ENCODE measurements around the gene OR3A2.
"Not testable (repeated sequence)": the region's sequence is repeated elsewhere in the genome, so short reads cannot be mapped to it uniquely, and the experiment has no call there.

Gene OR3A2

GRCh38 chr17:3415610-3416009 lies 29.5 kb upstream of the OR3A2 start:
- no peaks in the 10 kb centered on the region for H3F3A ChIP-seq (ENCODE audit: insufficient read depth)
- no peaks in the 10 kb centered on the region for H4K20me1 ChIP-seq (ENCODE audit: low read depth, low read length)
- H3K36me3 ChIP-seq (ENCODE audit: low read length): no peaks in the 10 kb centered on the region
- no peaks in the 10 kb centered on the region for H3K9me2 ChIP-seq (replicated peaks; ENCODE audit: insufficient read depth, low read length)
- H3K27ac ChIP-seq (ENCODE audit: low read depth, low read length): no peak overlapping the region
- no peak overlapping the region for H3K4me2 ChIP-seq (ENCODE audit: low read depth, low read length, poor library complexity, severe bottlenecking)
- no peaks in the 10 kb centered on the region for H3K9me3 ChIP-seq (ENCODE audit: insufficient read depth, low read length)
- no peak overlapping the region for H3K9ac ChIP-seq (ENCODE audit: low read length)
- H2AFZ ChIP-seq (ENCODE audit: low read depth, low read length, severe bottlenecking): no peak overlapping the region
- H3K79me2 ChIP-seq (ENCODE audit: insufficient read depth, low read length): no peaks in the 10 kb centered on the region
- no peak for TF ChIP-seq EZH2phosphoT487 (conservative IDR thresholded peaks at IDR 0.05; ENCODE audit: low read length)
- TF ChIP-seq, protein P1, sequence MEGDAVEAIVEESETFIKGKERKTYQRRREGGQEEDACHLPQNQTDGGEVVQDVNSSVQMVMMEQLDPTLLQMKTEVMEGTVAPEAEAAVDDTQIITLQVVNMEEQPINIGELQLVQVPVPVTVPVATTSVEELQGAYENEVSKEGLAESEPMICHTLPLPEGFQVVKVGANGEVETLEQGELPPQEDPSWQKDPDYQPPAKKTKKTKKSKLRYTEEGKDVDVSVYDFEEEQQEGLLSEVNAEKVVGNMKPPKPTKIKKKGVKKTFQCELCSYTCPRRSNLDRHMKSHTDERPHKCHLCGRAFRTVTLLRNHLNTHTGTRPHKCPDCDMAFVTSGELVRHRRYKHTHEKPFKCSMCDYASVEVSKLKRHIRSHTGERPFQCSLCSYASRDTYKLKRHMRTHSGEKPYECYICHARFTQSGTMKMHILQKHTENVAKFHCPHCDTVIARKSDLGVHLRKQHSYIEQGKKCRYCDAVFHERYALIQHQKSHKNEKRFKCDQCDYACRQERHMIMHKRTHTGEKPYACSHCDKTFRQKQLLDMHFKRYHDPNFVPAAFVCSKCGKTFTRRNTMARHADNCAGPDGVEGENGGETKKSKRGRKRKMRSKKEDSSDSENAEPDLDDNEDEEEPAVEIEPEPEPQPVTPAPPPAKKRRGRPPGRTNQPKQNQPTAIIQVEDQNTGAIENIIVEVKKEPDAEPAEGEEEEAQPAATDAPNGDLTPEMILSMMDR (IDR thresholded peaks at IDR 0.05; ENCODE audit: insufficient read depth, low read length, poor library complexity, severe bottlenecking): no peak
- no peaks in the 10 kb centered on the region for H3K27me3 ChIP-seq (ENCODE audit: low read length)
- H3K4me3 ChIP-seq (ENCODE audit: insufficient read depth, low read length, poor library complexity, severe bottlenecking): no peak overlapping the region

DNA sequence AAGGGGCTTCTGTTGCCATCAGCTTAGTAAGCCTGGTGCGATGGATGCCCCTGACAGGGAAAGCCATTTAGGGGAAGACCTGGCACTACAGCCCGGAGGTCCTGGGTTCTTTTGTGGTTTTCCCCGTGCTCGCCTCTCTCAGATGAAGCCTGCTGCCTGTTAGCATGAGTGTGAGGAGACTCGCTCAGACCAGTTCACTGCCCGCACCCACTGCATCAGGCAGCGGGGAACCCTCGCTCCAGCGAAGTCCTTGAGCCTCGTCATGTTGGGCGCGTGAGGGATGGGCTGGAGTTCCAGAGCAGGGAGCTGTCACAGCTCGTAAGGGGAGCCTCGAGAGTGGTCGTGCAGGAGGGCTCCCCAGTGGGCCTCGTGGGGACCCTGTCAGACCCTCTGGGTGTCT lies 26.1 kb upstream of the OR3A2 start:
- H3F3A ChIP-seq (ENCODE audit: insufficient read depth); H3K79me2 ChIP-seq (ENCODE audit: insufficient read depth, low read length); H3K27me3 ChIP-seq (ENCODE audit: low read length); H2AFZ ChIP-seq (ENCODE audit: low read depth, low read length, severe bottlenecking); H3K9me2 ChIP-seq (replicated peaks; ENCODE audit: insufficient read depth, low read length); H3K4me3 ChIP-seq (ENCODE audit: insufficient read depth, low read length, poor library complexity, severe bottlenecking); H3K9me3 ChIP-seq (ENCODE audit: insufficient read depth, low read length); H3K9ac ChIP-seq (ENCODE audit: low read length); H3K4me2 ChIP-seq (ENCODE audit: low read depth, low read length, poor library complexity, severe bottlenecking); H3K27ac ChIP-seq (ENCODE audit: low read depth, low read length); H4K20me1 ChIP-seq (ENCODE audit: low read depth, low read length); H3K36me3 ChIP-seq (ENCODE audit: low read length): not testable (repeated sequence)

DNA sequence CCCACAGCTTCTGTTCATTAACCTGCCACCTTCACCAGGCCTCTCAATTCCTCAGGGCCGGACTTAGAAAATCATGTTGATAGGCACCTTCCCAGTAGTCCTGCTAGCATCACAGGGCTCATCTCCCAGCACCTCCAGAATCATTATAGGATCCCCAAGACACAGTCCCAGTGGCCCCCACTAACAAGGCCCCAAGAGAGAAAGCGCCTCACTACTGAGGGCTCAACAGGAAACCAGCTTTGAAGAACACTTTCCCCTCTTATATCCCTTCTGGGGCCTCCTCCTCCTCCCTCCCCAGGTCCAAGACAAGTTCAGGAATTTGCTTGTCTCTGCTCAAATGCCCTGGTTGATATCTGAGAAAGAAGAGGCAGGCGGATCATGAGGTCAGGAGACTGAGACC lies 25.0 kb upstream of the OR3A2 start, which contains the start of gene OR3A3:
Gene OR3A3, plus strand, starts transcription at position 301 of the 400 bp plus-strand sequence.
- Histone ChIP-seq H4K20me1 (ENCODE audit: low read depth, low read length) (no peaks in the 10 kb centered on the region), H3K4me2 (ENCODE audit: low read depth, low read length, poor library complexity, severe bottlenecking) (no peak within 1 kb of the TSS), H3K79me2 (ENCODE audit: insufficient read depth, low read length) (no peaks in the 10 kb centered on the region), H3K27me3 (ENCODE audit: low read length) (no peaks in the 10 kb centered on the region), H3K36me3 (ENCODE audit: low read length) (no peaks in the 10 kb centered on the region), H3F3A (ENCODE audit: insufficient read depth) (no peaks in the 10 kb centered on the region), H2AFZ (ENCODE audit: low read depth, low read length, severe bottlenecking) (no peak within 1 kb of the TSS), H3K27ac (ENCODE audit: low read depth, low read length) (no peak within 1 kb of the TSS), H3K9ac (ENCODE audit: low read length) (no peak within 1 kb of the TSS), H3K9me2 (replicated peaks; ENCODE audit: insufficient read depth, low read length) (no peaks in the 10 kb centered on the region), H3K4me3 (ENCODE audit: insufficient read depth, low read length, poor library complexity, severe bottlenecking) (no peak within 1 kb of the TSS), H3K9me3 (ENCODE audit: insufficient read depth, low read length) (0 out of 2 replicates have a peak, but pooled peaks cover 6% of the 10 kb centered on the region)
- no peak for TF ChIP-seq EZH2phosphoT487 (conservative IDR thresholded peaks at IDR 0.05; ENCODE audit: low read length)
- TF ChIP-seq, protein P1 (IDR thresholded peaks at IDR 0.05; ENCODE audit: insufficient read depth, low read length, poor library complexity, severe bottlenecking): no peak

DNA sequence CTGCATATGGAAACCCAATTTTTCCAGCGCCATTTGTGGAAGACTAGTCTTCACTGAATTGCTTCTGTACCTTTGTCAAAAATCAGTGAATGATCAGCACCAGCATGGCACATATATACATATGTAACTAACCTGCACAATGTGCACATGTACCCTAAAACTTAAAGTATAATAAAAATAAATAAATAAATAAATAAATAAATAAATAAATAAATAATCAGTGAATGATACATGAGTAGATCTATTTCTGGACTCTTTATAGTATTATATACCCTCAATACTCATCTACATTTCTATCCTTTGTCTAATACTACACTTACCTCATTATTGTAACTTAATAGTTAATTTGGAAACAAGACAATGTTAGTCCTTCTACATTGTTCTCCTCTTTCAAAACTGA lies 17.7 kb upstream of the OR3A2 start:
- H2AFZ ChIP-seq (ENCODE audit: low read depth, low read length, severe bottlenecking); H3K9ac ChIP-seq (ENCODE audit: low read length); H4K20me1 ChIP-seq (ENCODE audit: low read depth, low read length); H3K36me3 ChIP-seq (ENCODE audit: low read length); H3K4me3 ChIP-seq (ENCODE audit: insufficient read depth, low read length, poor library complexity, severe bottlenecking); H3K27me3 ChIP-seq (ENCODE audit: low read length); H3K4me2 ChIP-seq (ENCODE audit: low read depth, low read length, poor library complexity, severe bottlenecking); H3F3A ChIP-seq (ENCODE audit: insufficient read depth); H3K9me2 ChIP-seq (replicated peaks; ENCODE audit: insufficient read depth, low read length); H3K27ac ChIP-seq (ENCODE audit: low read depth, low read length); H3K79me2 ChIP-seq (ENCODE audit: insufficient read depth, low read length); H3K9me3 ChIP-seq (ENCODE audit: insufficient read depth, low read length): not testable (repeated sequence)

Measured in SU-DHL-6 (cell line).